Activated B cell treated with CpG ODN at 0.5 μM for 24 hours (primary cell): Measurements from ENCODE around the gene MXRA7. TPM values are rescaled to one million over a fixed set of nuclear protein-coding genes. Genes with fewer than 3 reads are reported as not detected.

Experiments
- ATAC-seq: fragments of 200-7000 bp; cut with Tn5 transposase; one replicate; pipeline ENCODE4 v1.10.0; 2021; ENCODE audit warnings: low read depth, mild to moderate bottlenecking, moderate library complexity
- CTCF ChIA-PET: fragments of 350-600 bp; sonication (Branson Sonifier 250); formaldehyde crosslinking; loops from one replicate; lab custom pipeline; 2021; ENCODE audit warnings: antibody characterized with exemption; lab: Charles Lee
- POLR2A ChIA-PET: fragments of 350-600 bp; sonication (Branson Sonifier 250); formaldehyde crosslinking; loops from one replicate; lab custom pipeline; 2021; ENCODE audit warnings: antibody characterized with exemption; lab: Charles Lee
- DNase-seq: peaks from one replicate; pipeline ENCODE4 v3.0.0; 2022
- H3K27ac Mint-ChIP-seq: one replicate; pipeline ENCODE4 v1.8.0; 2020; ENCODE audit warnings: mixed read lengths
- H3K27me3 Mint-ChIP-seq: one replicate; pipeline ENCODE4 v1.8.0; 2021; ENCODE audit warnings: mixed read lengths
- H3K36me3 Mint-ChIP-seq: one replicate; pipeline ENCODE4 v1.8.0; 2021; ENCODE audit warnings: low read depth, mixed read lengths
- H3K4me1 Mint-ChIP-seq: one replicate; pipeline ENCODE4 v1.8.0; 2021; ENCODE audit warnings: mixed read lengths
- H3K4me3 Mint-ChIP-seq: one replicate; pipeline ENCODE4 v1.8.0; 2020; ENCODE audit warnings: mild to moderate bottlenecking, mixed read lengths
- H3K9me3 Mint-ChIP-seq: one replicate; pipeline ENCODE4 v1.8.0; 2020; ENCODE audit warnings: mixed read lengths
- intact Hi-C: fragments of 100-400 bp; cut with micrococcal nuclease; formaldehyde crosslinking; loops from one replicate; pipeline ENCODE4 v1.15.1; 2024
- total RNA-seq: library from RNA; stranded (reverse); gene quantifications from 2 replicates; pipeline ENCODE4 v1.2.3, GENCODE V29; 2022
- TF ChIP-seq, protein P1 (sequence below): fragments of 200-600 bp; IDR thresholded peaks from one replicate; pipeline ENCODE4 v1.8.0; 2022; ENCODE audit warnings: antibody characterized with exemption, mild to moderate bottlenecking

The MXRA7 gene
- total RNA-seq, 1 donor from 2014 or later = 13.5 TPM

DNA sequence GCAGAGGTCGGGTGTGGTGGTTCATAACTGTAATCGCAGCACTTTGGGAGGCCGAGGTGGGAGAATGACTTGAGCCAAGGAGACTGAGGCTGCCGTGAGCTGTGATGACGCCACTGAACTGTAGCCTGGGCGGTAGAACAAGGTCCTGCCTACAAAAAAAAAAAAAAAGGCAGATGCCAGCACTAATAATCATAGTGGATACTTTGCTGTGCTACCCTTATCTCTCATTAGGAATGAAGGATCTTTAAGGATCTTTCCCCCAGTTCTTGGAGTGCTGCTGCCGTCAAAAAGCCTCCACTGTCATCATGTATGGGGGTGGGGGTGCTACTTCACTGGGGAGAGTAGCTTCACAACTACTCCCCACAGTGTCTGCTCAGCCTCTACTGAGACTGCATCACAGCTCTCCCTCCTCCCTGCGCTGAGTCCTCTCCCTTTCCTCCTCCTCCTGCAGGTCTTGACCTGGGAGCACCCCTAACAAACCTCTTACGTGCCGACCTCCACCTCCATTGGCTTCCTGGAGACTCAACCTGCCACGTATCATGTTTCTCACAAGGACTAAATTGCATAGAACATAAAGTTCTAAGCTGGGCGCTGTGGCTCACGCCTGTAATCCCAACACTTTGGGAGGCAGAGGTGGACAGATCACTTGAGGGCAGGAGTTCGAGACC, 42.8 kb downstream of the MXRA7 start:
- peaks cover 5% of the 10 kb centered on the region for H3K36me3 Mint-ChIP-seq
- POLR2A ChIA-PET = no interaction called here
- peaks cover 22% of the 10 kb centered on the region for H3K27me3 Mint-ChIP-seq

GRCh38 chr17:76667491-76667755, 43.3 kb downstream of the MXRA7 start:
- Mint-ChIP-seq H3K27me3 (peaks cover 23% of the 10 kb centered on the region), H3K4me3 (no peak overlapping the region), H3K27ac (no peak overlapping the region), H3K9me3 (no peaks in the 10 kb centered on the region), H3K36me3 (peaks cover 5% of the 10 kb centered on the region), H3K4me1 (peaks cover 19% of the 10 kb centered on the region)
- ChIA-PET POLR2A (no interaction called here), CTCF (no interaction called here)
- intact Hi-C loops = no loop called here
- DNase-seq (no peak), ATAC-seq (no peak)
- TF ChIP-seq, protein P1, sequence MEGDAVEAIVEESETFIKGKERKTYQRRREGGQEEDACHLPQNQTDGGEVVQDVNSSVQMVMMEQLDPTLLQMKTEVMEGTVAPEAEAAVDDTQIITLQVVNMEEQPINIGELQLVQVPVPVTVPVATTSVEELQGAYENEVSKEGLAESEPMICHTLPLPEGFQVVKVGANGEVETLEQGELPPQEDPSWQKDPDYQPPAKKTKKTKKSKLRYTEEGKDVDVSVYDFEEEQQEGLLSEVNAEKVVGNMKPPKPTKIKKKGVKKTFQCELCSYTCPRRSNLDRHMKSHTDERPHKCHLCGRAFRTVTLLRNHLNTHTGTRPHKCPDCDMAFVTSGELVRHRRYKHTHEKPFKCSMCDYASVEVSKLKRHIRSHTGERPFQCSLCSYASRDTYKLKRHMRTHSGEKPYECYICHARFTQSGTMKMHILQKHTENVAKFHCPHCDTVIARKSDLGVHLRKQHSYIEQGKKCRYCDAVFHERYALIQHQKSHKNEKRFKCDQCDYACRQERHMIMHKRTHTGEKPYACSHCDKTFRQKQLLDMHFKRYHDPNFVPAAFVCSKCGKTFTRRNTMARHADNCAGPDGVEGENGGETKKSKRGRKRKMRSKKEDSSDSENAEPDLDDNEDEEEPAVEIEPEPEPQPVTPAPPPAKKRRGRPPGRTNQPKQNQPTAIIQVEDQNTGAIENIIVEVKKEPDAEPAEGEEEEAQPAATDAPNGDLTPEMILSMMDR = no peak

More for the DNA sequence above, 42.8 kb downstream of the MXRA7 start:
- no peak overlapping the region for H3K4me3 Mint-ChIP-seq
- CTCF ChIA-PET = no interaction called here
- no peak for ATAC-seq
- H3K4me1 Mint-ChIP-seq = peaks cover 22% of the 10 kb centered on the region
- TF ChIP-seq, protein P1 = no peak
- no peak for DNase-seq
- H3K9me3 Mint-ChIP-seq = no peaks in the 10 kb centered on the region
- intact Hi-C loops = no loop called here
- no peak overlapping the region for H3K27ac Mint-ChIP-seq

GRCh38 chr17:76660656-76661042, 50.1 kb downstream of the MXRA7 start:
- Mint-ChIP-seq H3K36me3 (no peaks in the 10 kb centered on the region), H3K4me1 (peaks cover 6% of the 10 kb centered on the region), H3K27ac (no peak overlapping the region), H3K27me3 (peaks cover 27% of the 10 kb centered on the region), H3K9me3 (no peaks in the 10 kb centered on the region), H3K4me3 (no peak overlapping the region)
- intact Hi-C loops = no loop called here
- DNase-seq (no peak), ATAC-seq (no peak)
- POLR2A ChIA-PET = interaction anchor here (0.6 kb wide), 1 partner anchor 222 kb away, joined by 3 read pairs; no protein-coding TSS in a partner anchor
- CTCF ChIA-PET = no interaction called here
- TF ChIP-seq, protein P1 = no peak

- Mint-ChIP-seq H3K4me1 (peaks cover 6% of the 10 kb centered on the region), H3K4me3 (no peak overlapping the region), H3K9me3 (no peaks in the 10 kb centered on the region), H3K27me3 (peaks cover 27% of the 10 kb centered on the region), H3K27ac (no peak overlapping the region), H3K36me3 (no peaks in the 10 kb centered on the region)
- no peak for ATAC-seq
- DNase-seq = no peak
- TF ChIP-seq, protein P1 = no peak
- ChIA-PET POLR2A (interaction anchor here (0.6 kb wide), 1 partner anchor 222 kb away, joined by 3 read pairs; no protein-coding TSS in a partner anchor), CTCF (no interaction called here)
- intact Hi-C loops = no loop called here
Measured at GRCh38 chr17:76659928-76660655, 50.7 kb downstream of the MXRA7 start.

DNA sequence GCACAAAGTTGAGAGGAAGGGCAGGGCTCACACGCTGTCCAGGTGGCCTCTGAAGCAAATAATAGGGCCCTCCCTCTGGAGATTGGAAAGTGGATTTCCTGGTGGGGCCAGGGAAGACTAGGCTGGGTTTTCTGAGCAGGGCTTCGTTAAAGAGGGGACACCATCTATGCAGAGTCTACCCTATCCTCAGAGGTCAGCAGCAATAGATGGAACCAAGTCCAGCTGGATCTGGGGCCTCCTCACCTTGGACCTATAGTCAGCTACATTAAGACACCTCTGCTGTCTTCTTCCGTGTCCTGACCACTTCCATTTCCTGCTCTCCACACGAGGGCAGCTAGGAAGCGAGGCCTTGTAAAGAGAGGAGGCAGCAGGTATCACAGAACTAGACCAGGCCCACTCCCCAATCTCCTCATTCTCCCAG, 52.5 kb downstream of the MXRA7 start:
- Mint-ChIP-seq H3K27me3 (peaks cover 16% of the 10 kb centered on the region), H3K4me1 (peaks cover 6% of the 10 kb centered on the region), H3K36me3 (no peaks in the 10 kb centered on the region), H3K9me3 (no peaks in the 10 kb centered on the region), H3K27ac (no peak overlapping the region), H3K4me3 (no peak overlapping the region)
- POLR2A ChIA-PET = no interaction called here
- CTCF ChIA-PET = no interaction called here
- no peak for DNase-seq
- intact Hi-C loops = no loop called here
- ATAC-seq = no peak
- TF ChIP-seq, protein P1 = no peak
